Measurements from ENCODE around the gene TMEM81. TPM values are rescaled to one million over a fixed set of nuclear protein-coding genes. Genes with fewer than 3 reads are reported as not detected.

The TMEM81 gene
- total RNA-seq, 1 donor from 2014 or later: 0.72 TPM

GRCh38 chr1:205058853-205059252 is 25.4 kb downstream of the TMEM81 start:
- no peak for DNase-seq

DNA sequence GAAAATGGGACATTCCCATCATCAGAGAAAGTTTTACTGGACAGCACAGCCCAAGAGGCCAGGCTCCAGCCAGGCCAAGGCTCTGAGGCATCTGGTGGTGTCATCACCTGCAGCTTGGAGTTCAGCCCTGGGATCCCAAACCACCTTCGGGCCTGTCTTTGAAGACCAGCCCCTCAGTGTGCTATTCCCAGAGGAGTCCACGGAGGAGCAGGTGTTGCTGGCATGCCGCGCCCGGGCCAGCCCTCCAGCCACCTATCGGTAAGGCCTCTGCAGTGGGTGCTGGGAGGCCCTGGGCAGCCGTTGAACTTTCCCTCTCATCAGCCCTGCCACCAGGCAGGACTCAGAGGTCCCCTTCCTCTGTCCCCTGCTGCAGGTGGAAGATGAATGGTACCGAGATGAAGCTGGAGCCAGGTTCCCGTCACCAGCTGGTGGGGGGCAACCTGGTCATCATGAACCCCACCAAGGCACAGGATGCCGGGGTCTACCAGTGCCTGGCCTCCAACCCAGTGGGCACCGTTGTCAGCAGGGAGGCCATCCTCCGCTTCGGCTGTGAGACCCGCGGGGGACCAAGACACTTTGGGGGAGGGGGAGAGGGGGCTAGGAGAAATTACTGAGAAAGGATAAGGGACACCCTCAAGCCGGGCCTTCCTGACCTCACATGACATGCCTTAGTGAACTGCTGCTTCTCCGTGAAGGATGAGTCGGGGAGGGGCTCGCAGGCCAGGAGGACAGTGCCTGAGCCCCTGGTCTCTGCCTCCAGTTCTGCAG is 26.3 kb downstream of the TMEM81 start:
- DNase-seq: no peak

GRCh38 chr1:205056956-205057568 is 27.2 kb downstream of the TMEM81 start:
- DNase-seq: no peak

DNA sequence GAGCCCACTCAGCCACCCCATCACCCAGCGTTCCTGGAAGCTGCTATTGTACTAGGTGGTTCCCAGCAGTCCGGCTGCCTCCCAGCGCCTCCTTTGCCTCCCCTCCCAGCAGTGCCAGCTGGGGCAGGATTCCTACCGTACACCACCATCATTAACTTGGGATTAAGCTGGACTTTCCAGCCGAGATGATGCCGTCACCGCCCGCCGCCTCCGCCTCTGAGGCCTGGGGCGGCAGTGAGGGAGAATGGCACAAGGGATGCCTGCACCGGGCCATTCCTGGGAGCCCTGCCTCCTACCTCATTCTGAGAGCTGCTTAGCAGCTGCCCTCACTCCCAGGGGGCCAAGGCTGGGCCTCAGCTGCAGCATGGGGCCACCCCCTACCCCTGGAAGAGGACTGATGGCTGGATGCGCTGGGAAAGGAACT is 28.1 kb downstream of the TMEM81 start:
- no peak for DNase-seq

DNA sequence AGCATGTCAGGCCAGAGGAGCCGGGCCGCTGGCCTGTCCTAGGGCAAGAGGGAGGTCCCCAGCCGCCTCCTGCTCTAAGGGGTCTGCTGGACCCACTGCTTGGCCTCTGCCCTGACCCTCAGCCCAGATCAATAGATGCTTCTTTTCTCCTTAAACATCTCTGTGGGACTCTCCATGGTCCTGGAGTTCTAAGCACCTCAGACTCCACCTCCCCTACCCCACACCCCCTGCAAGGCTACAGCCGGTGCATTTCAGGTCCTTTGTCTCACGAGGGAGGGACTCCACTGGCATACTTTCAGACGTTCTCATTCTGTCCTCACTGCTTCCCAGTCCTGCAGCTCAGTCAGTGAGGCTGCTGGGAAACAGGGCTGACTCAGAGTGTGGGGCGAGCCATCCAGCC is 30.2 kb downstream of the TMEM81 start:
- DNase-seq: no peak

- DNase-seq: no peak
These were observed 31.0 kb downstream of the TMEM81 start for GRCh38 chr1:205053296-205053695.

GRCh38 chr1:205052690-205053089 is 31.6 kb downstream of the TMEM81 start:
- DNase-seq: no peak

- DNase-seq: no peak
These were observed 34.8 kb downstream of the TMEM81 start for GRCh38 chr1:205049479-205049878.

DNA sequence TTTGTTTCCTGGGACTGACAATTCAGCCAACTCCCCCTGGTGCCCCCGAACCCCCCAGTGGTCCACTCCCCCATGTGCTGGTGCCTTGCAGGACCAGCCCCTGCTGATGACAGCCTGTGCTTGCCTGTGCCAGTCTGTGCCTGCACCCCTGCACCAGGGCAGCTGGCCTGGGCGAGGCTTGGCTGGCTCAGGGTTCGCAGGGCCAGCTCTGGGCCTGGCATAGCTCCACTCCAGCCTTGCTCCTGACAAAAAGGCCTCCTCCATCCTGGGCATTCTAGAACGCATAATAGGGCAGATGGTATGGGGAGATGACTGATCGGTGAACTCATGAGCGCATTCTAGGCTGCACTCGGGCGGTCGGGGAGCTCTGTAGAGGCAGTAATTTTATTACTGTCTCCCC is 35.9 kb downstream of the TMEM81 start:
- DNase-seq: peak; percentile 24

- no peak for DNase-seq
These were observed 36.5 kb downstream of the TMEM81 start for GRCh38 chr1:205047764-205048231.

DNA sequence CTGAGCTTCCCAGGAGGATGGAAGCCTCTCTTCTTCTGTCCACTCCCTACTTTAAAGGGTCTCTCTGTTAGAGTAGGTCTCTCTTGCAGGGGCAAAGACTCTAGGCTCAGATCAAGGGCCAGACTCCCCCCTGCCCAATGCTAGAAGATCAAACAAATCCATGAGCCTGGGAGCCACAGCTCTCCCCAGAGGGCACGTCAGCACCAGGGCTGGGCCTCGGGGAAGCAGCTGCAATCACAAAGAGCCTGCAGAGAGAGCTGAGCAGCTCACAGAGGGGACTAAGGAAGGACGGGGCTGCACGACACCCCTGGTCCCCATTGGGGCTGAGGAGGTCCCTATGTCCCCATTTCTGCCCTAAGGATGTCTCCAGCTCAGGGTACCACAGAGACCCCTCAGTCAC is 37.4 kb downstream of the TMEM81 start:
- DNase-seq: no peak

GRCh38 chr1:205045146-205045545 is 39.1 kb downstream of the TMEM81 start:
- DNase-seq: no peak

DNA sequence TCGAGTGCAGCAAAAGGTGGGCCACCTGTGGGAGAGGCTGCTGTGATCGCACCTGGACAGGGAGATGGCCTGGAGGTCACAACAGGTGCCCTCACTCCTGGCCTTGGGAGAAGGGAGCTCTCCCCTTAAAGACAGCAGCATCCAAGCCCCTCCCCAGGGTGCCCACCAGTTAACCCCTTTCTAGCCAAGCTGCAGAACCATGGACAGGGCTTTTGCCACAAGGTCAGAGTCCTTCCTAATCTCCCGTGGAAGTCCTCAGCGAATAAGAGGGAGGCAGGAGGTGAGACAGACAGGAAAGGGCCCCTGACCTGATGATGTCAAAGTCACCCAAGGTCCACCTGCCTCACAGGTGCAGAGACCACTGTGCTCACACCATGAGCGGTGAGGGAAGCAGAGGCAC is 39.5 kb downstream of the TMEM81 start:
- DNase-seq: no peak

DNA sequence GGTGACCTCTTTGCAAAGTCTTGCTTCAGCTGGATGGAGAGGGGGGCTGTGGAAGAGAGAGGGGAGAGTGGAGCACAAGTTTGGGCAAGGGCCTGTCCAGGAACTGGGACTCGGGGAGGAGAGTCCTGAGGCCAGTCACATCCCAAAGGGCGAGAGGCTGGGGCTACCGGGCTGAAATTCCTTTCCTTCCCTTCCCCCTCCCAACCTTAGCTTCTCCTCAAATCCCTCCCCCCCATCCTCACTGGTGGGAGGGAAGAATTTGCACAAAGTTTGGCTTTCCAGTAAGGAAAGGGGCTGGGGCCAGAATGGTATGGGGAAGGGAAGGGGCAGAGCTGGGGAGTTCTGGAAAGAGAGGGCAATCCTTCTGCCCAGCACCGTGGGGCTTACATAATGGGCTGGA is 40.4 kb downstream of the TMEM81 start:
- DNase-seq: no peak

- peak; percentile 37 for DNase-seq
These were observed 41.1 kb downstream of the TMEM81 start, which contains the start of gene CNTN2 for GRCh38 chr1:205042911-205043806. Gene CNTN2 (plus strand): TSS chr1:205043212. CDS start chr1:205053186, 9,974 bp downstream.

GRCh38 chr1:205041998-205042910 is 42.0 kb downstream of the TMEM81 start:
- peak; percentile 24 for DNase-seq

- peak; percentile 25 for DNase-seq
These were observed 43.1 kb downstream of the TMEM81 start for GRCh38 chr1:205041001-205041715.

GRCh38 chr1:205038132-205038786 is 46.0 kb downstream of the TMEM81 start:
- no peak for DNase-seq

- no peak for DNase-seq
These were observed 46.7 kb downstream of the TMEM81 start for GRCh38 chr1:205037539-205037938.

Measured in tongue (tissue), 2 donors.